ENCODE results near the gene COG4. TPM values are rescaled to one million over a fixed set of nuclear protein-coding genes. Genes with fewer than 3 reads are reported as not detected.

The COG4 gene
- polyA plus RNA-seq, 3 donors: 37.6 to 40.6 (median 40.1) TPM

DNA sequence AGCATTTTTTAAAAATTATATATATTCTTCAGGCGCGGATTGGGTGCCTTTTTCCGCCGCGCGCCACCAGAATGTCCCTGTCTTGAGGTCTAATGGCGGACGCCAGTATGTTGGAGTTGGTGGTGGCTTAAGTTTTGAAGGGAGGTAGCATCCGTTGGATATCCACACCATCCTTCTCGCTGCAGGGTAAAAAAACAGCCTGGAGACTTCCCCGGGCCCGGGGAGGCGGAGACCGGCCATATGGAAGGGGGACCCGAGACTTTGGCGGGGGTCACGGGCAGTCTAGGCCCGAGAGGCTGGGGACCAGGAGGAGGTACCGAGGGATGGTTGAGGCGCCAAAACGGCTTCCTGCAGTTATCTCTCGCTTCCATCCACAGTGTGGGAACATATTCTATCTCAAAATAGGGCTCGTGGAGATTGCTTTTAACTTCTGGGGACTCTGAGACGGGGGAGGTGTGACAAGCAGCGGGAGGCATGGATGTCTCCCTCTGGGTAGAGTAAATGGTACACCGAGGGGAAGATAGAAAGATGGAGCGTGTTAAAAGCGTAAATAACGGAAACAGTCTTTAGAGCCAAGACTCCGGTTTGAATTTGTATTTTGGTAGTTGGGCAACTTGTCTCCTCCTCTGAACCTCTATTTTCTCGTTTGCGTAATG lies 517 bp upstream of the COG4 start, which contains the start of gene SF3B3:
Gene SF3B3 (plus strand): TSS at position 74 of the 656 bp plus-strand sequence. CDS start 2,841 bp downstream, outside the sequence.
- peak within 1 kb of the TSS; percentile 97 for H2AFZ ChIP-seq (ENCODE audit: insufficient read depth, low read depth, low read length, poor library complexity, severe bottlenecking)
- peak within 1 kb of the TSS; percentile 96 for H3K9ac ChIP-seq (ENCODE audit: insufficient read depth, low read length, poor library complexity, severe bottlenecking)
- peaks cover 34 to 50% of the 10 kb centered on the region in 2 donors for H3K4me1 ChIP-seq (ENCODE audit: control insufficient read depth in 1 of 2, insufficient read depth in 2 of 2, low read length in 2 of 2)
- peaks cover 88% of the 10 kb centered on the region for H3K79me2 ChIP-seq (ENCODE audit: insufficient read depth, low read length)
- Mint-ChIP-seq H3K36me3 (peaks cover 23 to 34% of the 10 kb centered on the region in 2 donors), H3K4me1 (peaks cover 48% of the 10 kb centered on the region), H3K4me3 (peak within 1 kb of the TSS; percentile 96 to 99), H3K27ac (peak within 1 kb of the TSS; percentile 94 to 99 (median 97)), H3K27me3 (ENCODE audit: low read depth in 3 of 3) (peaks cover 0 to 4% (median 1%) of the 10 kb centered on the region in 3 donors), H3K9me3 (no peaks in the 10 kb centered on the region)
- 0% methylated on average over 15 of the region's 32 CpGs for WGBS (ENCODE audit: insufficient coverage)
- intact Hi-C loops (cut with micrococcal nuclease): loop anchor here (5.0 to 10.0 kb wide), 4 partner anchors 69 to 177 kb away; partner anchors contain the start of genes DDX19A (in 1 of the 2) and FCSK (in 1 of the 2)
- peaks cover 2 to 33% of the 10 kb centered on the region in 2 donors for H3K36me3 ChIP-seq (replicated peaks in 1 of 2; ENCODE audit: control insufficient read depth in 1 of 2, insufficient read depth in 2 of 2, low read length in 2 of 2)
- no peaks in the 10 kb centered on the region for H3K27me3 ChIP-seq (ENCODE audit: control insufficient read depth in 2 of 2, insufficient read depth in 2 of 2, low read length in 2 of 2)
- H3K9me3 ChIP-seq (replicated peaks in 1 of 2; ENCODE audit: control insufficient read depth in 1 of 2, insufficient read depth in 1 of 2, low read length in 2 of 2): no peaks in the 10 kb centered on the region
- TF ChIP-seq, protein P1, sequence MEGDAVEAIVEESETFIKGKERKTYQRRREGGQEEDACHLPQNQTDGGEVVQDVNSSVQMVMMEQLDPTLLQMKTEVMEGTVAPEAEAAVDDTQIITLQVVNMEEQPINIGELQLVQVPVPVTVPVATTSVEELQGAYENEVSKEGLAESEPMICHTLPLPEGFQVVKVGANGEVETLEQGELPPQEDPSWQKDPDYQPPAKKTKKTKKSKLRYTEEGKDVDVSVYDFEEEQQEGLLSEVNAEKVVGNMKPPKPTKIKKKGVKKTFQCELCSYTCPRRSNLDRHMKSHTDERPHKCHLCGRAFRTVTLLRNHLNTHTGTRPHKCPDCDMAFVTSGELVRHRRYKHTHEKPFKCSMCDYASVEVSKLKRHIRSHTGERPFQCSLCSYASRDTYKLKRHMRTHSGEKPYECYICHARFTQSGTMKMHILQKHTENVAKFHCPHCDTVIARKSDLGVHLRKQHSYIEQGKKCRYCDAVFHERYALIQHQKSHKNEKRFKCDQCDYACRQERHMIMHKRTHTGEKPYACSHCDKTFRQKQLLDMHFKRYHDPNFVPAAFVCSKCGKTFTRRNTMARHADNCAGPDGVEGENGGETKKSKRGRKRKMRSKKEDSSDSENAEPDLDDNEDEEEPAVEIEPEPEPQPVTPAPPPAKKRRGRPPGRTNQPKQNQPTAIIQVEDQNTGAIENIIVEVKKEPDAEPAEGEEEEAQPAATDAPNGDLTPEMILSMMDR (IDR thresholded peaks at IDR 0.05): no peak
- peak within 1 kb of the TSS; percentile 81 to 97 for H3K27ac ChIP-seq (ENCODE audit: low read depth in 1 of 2, low read length in 2 of 2)
- peaks cover 24% of the 10 kb centered on the region for H4K20me1 ChIP-seq (ENCODE audit: insufficient read depth, low read length)
- DNase-seq: peak in 2 of 3 donors; percentile 33 to 40
- H3K4me3 ChIP-seq (replicated peaks in 1 of 3; ENCODE audit: low read depth in 2 of 3, low read length in 3 of 3): peak within 1 kb of the TSS; percentile 84 to 99 (median 96)
- H3K4me2 ChIP-seq (replicated peaks; ENCODE audit: extremely low read depth, low read length, poor library complexity, severe bottlenecking): peak within 1 kb of the TSS; percentile 91

DNA sequence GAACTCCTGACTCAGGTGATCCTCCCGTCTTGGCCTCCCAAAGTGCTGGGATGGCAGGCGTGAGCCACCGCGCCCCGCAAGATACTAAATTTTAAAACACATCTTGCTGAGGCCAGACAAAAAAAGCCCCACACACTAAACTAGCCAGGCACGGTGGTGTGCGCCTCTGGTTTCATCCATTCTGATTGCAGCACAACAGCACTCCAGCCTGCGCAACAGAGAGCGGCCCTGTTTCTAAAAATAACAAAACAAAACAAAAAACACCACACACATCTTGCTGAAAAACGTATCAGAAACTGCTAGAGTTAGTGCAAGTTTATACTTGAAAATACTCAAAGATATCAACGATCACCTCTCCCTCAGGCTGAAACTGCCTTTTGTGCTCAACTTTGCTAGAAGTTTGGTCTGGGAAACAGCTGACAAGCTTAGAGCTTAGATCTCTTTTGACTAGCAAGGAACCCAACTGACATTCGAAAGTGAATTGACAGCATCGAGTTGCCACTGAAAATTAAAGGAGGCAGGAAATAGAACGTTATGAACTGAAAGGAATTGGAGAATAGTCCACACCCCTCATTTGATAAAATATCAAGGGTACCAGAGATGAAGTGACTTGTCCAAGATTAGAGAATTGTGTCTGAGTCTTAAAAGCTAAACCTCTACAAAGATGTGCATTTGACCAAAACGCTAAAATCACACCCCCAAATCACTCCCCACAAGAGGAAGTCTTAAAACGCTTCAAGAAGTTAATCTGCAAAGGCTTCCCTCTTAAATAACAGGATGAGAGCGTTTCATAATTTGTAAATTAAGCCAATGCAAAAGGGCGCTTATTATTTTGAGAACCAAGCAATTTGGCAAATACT lies 908 bp downstream of the COG4 start:
- Histone ChIP-seq H3K4me3 (replicated peaks in 1 of 3; ENCODE audit: low read depth in 2 of 3, low read length in 3 of 3) (peak overlapping the region; percentile 84 to 99 (median 96)), H3K27me3 (ENCODE audit: control insufficient read depth in 2 of 2, insufficient read depth in 2 of 2, low read length in 2 of 2) (no peaks in the 10 kb centered on the region), H3K9ac (ENCODE audit: insufficient read depth, low read length, poor library complexity, severe bottlenecking) (peak overlapping the region; percentile 96), H3K79me2 (ENCODE audit: insufficient read depth, low read length) (peaks cover 74% of the 10 kb centered on the region), H3K27ac (ENCODE audit: low read depth in 1 of 2, low read length in 2 of 2) (peak overlapping the region; percentile 81 to 97), H3K9me3 (replicated peaks in 1 of 2; ENCODE audit: control insufficient read depth in 1 of 2, insufficient read depth in 1 of 2, low read length in 2 of 2) (no peaks in the 10 kb centered on the region), H3K4me2 (replicated peaks; ENCODE audit: extremely low read depth, low read length, poor library complexity, severe bottlenecking) (peak overlapping the region; percentile 91), H3K4me1 (ENCODE audit: control insufficient read depth in 1 of 2, insufficient read depth in 2 of 2, low read length in 2 of 2) (peaks cover 34 to 50% of the 10 kb centered on the region in 2 donors), H2AFZ (ENCODE audit: insufficient read depth, low read depth, low read length, poor library complexity, severe bottlenecking) (peak overlapping the region; percentile 97), H4K20me1 (ENCODE audit: insufficient read depth, low read length) (peaks cover 10% of the 10 kb centered on the region), H3K36me3 (replicated peaks in 1 of 2; ENCODE audit: control insufficient read depth in 1 of 2, insufficient read depth in 2 of 2, low read length in 2 of 2) (peaks cover 8 to 33% of the 10 kb centered on the region in 2 donors)
- TF ChIP-seq, protein P1 (IDR thresholded peaks at IDR 0.05): no peak
- intact Hi-C loops (cut with micrococcal nuclease): loop anchor here (5.0 to 10.0 kb wide), 4 partner anchors 68 to 175 kb away; partner anchors contain the start of genes DDX19A (in 1 of the 2) and FCSK (in 1 of the 2)
- Mint-ChIP-seq H3K36me3 (peaks cover 24 to 29% of the 10 kb centered on the region in 2 donors), H3K4me1 (peaks cover 48% of the 10 kb centered on the region), H3K27ac (peak overlapping the region; percentile 94 to 99 (median 97)), H3K9me3 (no peaks in the 10 kb centered on the region), H3K4me3 (peak overlapping the region; percentile 96 to 99), H3K27me3 (ENCODE audit: low read depth in 3 of 3) (peaks cover 0 to 4% (median 1%) of the 10 kb centered on the region in 3 donors)
- DNase-seq: peak in 1 of 3 donors; percentile 10
- 45% methylated on average over 11 of the region's 18 CpGs for WGBS (ENCODE audit: insufficient coverage)
